ENCODE data around the gene CHMP4A.

DNA sequence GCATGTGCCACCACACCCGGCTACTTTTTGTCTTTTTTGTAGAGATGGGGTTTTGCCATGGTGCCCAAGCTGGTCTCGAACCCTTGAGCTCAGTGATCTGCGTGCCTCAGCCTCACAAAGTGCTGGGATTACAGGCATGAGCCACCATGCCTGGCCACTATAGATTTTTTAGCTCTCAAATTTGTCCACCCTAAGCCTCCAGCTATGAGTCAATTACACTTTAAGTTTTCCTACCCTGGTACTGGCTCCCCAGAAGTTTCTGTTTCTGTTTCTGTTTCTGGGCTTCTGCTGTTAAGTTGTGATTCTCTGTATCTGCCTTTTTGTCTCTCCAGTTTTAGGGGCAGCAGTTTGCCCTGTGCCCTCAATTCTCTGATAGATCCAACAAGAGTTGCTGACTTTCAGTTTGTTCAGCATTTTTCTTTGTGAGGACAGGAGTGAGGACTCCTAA, 33.5 kb upstream of the CHMP4A start:
- TF ChIP-seq CTCF (optimal IDR thresholded peaks at IDR 0.05 in 1 of 3, IDR thresholded peaks at IDR 0.05 in 1 of 3, conservative IDR thresholded peaks at IDR 0.05 in 1 of 3; ENCODE audit: extremely low read depth in 1 of 3, insufficient read depth in 2 of 3, low read length in 3 of 3) = no peak
- TF ChIP-seq EZH2 (IDR thresholded peaks at IDR 0.05; ENCODE audit: low read length) = no peak

Measured in keratinocyte (primary cell).